ENCODE measurements around the gene CD3E.
A peak's percentile ranks its signal among the peaks of the same experiment; 100 is the strongest.
"Not testable (repeated sequence)": the region's sequence is repeated elsewhere in the genome, so short reads cannot be mapped to it uniquely, and the experiment has no call there.

Gene CD3E

GRCh38 chr11:118291477-118292135 is 12.9 kb upstream of the CD3E start:
- DNase-seq: no peak

- no peak for DNase-seq
Measured at GRCh38 chr11:118294053-118294452, 10.5 kb upstream of the CD3E start.

- no peak for DNase-seq
Measured at GRCh38 chr11:118295199-118295598, 9.3 kb upstream of the CD3E start.

GRCh38 chr11:118295815-118296454 is 8.6 kb upstream of the CD3E start:
- no peak for DNase-seq

DNA sequence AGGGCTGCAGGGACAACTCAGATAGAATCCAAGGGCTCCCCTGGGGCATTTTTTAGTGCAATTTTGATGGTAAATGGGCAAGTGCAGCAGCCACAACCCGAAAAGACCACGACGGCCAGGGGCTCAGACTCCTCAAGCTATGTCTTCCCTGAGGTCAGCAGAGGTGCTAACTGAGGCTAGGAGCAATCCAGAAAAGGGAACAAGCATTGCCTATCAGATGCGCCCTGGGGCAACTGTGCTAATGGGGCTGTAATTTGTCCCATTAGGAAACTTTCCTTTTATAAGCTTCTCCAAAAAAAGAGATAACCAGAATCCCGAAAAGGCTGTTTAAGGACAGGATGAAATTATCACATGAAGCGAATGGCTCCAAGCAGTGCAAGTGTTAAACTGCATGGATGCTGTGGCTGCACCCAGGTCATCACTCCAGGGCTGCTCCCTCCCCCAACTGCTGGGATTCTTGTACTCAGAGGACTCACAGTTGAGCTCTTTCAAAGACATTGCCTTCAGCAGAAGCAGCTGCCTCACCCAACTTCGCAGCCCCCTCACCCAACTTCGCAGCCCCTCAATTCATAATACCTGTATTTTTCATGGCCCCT is 2.8 kb upstream of the CD3E start:
- no peak for DNase-seq

DNA sequence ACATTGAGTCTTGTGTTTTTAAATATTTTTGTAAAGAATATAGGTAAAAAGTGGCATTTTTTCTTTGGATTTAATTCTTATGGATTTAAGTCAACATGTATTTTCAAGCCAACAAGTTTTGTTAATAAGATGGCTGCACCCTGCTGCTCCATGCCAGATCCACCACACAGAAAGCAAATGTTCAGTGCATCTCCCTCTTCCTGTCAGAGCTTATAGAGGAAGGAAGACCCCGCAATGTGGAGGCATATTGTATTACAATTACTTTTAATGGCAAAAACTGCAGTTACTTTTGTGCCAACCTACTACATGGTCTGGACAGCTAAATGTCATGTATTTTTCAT is 333 bp upstream of the CD3E start:
- no peak for DNase-seq

DNA sequence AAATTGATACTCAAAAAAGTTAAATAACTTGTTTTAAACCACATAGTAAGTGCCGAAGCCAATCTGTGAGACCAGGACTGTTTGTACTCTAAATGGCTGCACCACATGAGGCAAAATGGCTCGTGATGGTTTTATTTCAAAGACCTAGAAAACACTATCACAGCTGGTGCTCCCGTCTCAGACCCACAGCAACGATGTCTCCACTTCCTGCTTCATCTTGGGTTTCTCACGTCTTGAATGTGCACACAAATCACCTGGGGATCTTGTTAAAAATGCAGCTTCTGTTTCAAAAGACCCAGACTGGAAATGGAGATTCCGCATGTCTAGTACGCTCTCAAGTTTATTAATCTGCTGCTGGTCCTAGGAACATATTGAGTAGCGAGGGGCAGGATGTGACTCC is 1.2 kb downstream of the CD3E start:
- no peak for DNase-seq

DNA sequence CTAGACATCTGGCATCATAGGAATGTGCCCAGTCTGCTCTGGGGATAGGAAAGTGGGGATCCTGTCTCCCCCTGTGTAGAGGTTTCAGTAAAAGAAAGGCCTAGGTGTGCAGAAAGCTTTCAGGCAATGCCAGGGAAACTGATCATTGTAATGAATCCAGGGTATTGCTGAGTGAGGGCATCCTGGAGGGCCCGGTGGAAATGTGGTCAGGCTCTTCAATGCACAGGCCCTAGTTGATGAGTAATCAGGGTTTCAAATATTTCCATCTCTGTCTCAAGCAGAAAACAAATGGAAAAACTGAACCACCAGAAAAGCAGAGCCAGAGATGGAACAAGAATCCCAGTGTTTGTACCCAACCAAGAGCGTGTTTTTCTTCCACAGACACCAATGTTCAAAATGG is 2.0 kb downstream of the CD3E start:
- peak in 1 of 2 donors; percentile 30 for DNase-seq

- DNase-seq: not testable (repeated sequence)
Measured at GRCh38 chr11:118308995-118309528, 4.5 kb downstream of the CD3E start.

DNA sequence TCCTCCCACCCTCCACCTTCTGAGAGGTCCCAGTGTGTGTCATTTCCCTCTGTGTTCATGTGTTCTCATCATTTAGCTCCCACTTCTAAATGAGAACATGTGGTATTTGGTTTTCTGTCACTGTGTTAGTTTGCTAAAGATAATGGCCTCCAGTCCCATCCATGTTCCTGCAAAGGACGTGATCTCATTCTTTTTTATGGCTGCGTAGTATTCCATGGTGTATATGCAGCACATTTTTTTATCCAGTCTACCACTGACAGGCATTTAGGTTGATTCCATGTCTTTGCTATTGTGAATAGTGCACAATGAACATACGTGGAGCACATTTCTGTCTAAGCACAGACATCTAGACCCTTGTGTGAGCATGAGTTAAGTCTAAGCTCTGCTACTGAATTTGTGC is 5.7 kb downstream of the CD3E start:
- no peak for DNase-seq

DNA sequence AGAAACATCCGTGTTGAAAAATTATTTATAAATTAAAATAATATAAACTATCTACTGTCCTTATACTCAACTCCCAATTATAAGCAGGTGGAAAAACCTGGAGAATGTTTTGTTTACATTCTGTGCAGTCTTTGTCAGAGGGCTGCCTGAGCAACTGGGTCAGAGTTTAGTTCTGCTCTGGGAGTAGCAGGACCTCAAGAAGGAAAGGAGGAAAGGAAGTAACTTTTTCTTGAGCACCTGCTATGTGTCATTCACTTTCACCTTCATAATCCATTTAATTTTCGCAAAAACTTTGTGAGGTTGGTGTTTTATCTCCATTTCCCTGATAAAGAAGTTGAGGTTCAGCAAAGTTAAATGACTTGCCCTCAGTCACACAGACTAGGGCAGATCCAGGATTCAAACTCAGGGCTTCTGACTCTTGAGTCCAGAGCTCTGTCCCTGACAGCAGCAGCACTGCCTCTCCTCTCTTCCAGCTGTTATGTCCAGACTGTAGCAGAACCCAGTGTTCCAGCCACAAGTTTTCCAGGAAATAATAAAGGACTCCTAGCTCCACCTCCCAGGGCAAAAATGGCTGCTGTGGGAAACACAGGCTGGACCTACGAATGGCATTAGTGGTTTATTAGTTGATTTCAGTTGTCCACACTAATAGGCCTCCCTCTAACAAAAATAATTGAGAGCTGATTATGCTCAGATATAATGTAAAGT is 6.4 kb downstream of the CD3E start:
- DNase-seq: no peak

DNA sequence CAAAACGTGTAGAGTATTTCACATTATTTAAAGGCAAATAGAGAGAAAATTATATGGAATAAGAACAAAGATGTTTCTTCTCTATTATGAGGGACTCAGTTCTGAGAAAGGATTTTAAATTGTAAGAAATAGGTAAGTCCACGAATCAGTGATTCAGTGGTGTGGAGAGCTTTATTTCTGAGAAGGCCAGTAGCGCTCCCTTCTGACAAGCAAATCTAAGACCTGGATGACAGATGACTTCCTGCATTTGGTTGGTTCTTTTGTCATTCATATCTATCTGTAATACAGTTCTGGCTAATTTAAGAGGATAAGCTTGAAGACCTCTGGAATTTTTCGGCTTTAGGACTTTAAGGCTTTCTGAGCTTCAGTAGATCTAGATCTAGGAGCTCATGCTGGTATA is 7.0 kb downstream of the CD3E start:
- no peak for DNase-seq

- no peak for DNase-seq
Measured at GRCh38 chr11:118312328-118312727, 7.8 kb downstream of the CD3E start.

DNA sequence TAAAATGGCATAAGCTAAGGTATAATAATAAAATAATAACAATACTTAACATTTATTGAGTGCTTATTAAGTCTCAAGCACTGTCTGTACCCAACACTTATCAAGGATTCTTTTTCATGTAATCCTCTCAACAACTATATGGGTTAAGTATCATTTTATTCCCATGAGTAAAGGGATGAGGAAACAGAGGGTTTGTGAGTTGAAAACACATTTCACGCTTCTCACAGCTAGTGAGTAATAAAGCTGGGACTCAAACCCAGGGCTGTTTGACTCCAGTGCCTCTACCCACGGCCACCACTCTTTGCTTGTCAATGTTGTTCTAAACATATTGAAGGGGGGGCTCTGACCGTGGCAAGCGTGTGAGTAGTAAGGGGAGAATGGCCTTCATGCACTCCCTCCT is 8.7 kb downstream of the CD3E start:
- DNase-seq: no peak

DNA sequence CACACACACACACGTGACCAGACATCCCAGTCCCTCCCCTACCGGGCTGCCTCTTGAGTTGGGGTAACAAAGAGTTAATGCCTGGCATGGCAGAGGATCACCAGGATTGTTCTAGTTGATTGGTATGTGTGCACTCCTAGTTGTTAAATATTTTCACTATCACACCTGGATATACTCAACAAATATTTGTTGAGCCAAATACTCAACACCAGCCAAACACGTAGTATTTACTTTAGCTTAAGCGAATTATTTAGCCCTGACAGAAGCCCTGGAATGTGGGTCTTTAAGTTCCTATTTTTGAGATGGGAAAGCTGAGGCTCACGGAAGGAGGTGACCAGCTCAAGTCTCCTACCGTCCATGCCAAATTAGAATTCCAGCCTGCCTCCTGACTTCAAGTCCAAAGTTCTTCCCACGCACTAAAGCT is 10.5 kb downstream of the CD3E start:
- DNase-seq: no peak

GRCh38 chr11:118318124-118318523 is 13.6 kb downstream of the CD3E start:
- no peak for DNase-seq

- DNase-seq: no peak
Measured at GRCh38 chr11:118318581-118319336, 14.2 kb downstream of the CD3E start.

DNA sequence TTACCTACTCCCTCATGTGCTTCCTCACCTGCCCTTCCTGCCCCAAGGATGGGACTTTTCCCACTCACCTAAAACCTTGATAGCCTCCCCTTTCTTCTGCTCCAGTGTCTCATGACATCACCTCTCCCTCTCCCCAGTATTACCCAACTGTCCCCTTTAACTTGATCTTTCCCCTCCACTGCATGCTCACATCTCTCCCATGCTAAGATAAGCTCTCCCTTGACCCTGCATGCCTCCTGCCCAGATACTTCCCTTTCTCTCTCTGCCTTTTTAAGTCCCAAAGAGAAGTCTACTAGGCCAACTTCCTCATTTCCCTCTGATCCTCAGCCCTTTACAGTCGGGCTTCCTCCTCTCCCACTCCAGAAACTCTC is 14.8 kb downstream of the CD3E start:
- no peak for DNase-seq

DNA sequence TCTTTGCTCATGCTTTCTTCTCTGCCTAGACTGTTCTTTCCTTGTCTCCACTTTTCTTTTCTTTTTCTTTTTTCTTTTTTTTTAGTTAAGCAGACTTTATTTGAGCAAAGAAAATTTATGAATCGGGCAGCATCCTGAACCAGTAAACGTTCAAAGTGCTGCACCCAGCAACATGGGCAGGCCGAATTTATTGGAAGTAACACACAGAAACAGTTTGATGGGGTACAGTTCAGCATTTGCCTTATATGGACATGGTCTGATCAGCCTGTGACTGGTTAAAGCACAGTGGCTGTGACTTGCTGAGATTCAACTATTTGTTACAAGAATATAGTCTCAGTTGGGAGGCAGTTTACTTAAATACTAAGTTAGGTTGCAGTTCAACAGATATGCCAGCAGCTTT is 16.0 kb downstream of the CD3E start:
- no peak for DNase-seq

GRCh38 chr11:118321386-118322082 is 17.0 kb downstream of the CD3E start:
- no peak for DNase-seq

DNA sequence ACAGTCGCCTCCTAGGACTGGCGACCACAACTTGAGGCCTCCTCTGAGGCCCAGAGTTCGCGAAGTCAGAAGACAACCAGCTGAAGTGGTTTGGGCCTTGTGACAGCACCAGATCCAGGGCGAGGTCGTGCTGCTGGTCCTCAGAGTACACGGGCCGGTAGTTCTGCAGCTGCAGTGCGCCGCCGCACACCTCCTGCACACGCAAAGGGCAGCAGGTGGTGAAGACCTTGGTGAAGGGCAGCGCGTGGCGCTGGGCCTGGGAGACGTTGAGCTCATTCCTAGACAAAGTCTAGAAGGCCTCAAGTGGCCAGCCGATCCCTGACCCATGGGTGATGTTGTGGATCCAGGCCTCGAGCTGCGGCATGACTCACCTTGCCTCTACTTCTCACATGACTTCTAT is 18.2 kb downstream of the CD3E start:
- no peak for DNase-seq

- DNase-seq: no peak
Measured at GRCh38 chr11:118325283-118325682, 20.8 kb downstream of the CD3E start.
